GM18870 (cell line): ENCODE measurements around the gene HOXA7.

Experiments used
- ATAC-seq: cut with Tn5 transposase; IDR thresholded peaks from one replicate; pipeline ENCODE4 v1.9.1; 2021; ENCODE audit warnings: moderate library complexity; ENCODE audit not compliant: unreplicated experiment

HOXA7 gene

DNA sequence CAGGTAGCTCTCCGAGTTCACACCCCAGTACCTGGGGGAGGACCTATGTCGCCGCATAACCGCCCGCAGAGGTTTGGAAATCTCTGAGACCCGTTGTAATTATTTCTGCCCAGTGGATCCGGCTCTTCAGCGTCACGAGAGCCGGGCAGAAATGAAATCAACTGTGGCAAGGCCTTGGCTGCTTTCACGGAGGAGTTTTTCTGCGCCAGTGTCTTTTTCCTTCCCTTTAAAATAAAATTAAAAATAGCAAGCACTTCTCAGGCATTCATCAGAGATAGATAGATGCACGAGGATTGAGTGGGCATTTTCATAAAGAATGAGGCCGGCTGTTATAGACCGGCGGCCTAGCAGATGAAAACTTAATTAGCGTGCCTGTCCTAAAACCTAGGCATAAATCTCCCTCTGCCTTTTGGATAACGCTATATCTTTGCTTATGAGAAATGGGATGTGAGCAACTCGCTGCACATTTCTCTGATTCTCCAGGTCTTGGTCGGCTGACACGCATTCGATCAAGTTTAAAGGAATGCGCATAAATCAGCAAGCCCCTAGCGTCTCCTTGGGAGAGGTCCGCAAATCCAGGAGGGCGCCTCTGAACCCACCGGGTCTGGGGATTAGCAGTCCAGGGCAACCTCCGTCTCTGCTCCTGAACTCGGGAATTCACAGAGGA is 37.0 kb upstream of the HOXA7 start:
- no peak for ATAC-seq

DNA sequence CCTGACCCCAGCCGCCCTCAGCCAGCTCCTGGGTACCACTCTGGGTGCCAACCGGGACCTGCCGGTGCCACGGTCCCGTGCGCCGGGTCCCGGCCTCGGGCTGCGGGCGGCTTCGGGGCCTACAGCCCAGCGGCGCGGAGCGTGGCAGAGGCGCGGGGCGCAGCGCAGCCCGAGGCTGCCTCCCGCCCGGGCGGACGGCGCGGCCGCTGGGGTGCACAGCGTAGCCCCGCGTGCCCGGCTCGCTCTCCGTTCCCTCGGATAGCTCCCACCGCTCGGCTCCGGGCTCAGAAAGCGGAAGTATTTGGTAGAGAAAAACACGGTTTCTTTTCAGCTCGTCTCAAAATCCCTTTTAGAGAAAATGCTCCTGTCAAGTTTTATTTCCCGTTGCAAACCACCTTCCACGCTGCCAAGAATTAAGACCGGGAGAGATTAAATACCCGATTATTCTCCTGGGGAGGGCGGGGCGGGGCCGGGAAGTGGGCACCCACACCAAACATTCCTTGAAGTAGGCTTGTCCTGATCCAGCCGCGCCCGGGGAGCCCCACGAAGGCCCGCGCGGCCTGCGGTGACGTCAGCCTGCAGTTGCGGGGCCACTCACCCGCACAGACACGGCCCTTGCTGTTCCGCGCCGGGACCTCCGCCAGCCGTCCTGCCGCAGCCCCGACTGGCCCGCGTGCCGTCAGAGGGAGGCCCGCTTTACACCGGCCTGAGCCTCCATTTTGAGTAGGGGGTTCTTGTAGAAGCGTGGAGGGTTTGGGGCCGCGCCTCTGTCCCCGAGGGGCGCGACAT is 36.3 kb upstream of the HOXA7 start:
- no peak for ATAC-seq

DNA sequence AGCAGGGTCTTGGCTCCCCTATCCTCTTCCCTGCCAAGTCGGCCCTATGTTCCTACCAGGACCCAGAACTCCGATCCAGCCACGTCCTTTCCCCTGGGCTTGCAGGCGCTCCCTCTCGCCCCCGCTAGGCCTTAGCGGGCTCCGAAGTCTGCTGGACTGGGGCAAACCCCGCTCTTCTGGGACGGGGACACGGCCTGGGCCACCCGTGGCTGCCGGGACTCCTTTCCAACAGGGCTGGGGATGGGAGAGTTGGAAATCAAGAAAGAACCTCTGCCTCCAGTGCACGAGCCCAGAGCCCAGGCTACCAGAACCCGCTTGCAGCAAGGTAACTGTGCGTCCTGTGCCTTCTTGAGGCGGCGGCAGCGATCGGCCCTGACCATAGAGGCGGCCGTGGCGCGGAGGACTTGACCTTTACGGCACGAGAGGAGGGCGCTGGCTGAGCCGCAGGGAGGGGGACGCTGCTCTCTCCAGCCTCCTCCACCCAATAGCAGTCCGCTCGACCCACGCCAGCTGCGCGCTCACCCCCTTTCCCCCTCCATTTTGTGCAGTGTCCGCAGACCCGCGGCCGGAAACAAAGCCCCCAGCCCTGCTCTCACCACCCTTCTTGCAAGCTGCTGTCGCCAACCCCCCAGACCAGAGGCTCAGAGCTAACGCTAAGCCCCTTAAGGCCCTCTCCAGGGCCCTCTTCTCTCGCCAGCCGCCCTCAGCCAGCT is 35.5 kb upstream of the HOXA7 start:
- ATAC-seq: no peak

DNA sequence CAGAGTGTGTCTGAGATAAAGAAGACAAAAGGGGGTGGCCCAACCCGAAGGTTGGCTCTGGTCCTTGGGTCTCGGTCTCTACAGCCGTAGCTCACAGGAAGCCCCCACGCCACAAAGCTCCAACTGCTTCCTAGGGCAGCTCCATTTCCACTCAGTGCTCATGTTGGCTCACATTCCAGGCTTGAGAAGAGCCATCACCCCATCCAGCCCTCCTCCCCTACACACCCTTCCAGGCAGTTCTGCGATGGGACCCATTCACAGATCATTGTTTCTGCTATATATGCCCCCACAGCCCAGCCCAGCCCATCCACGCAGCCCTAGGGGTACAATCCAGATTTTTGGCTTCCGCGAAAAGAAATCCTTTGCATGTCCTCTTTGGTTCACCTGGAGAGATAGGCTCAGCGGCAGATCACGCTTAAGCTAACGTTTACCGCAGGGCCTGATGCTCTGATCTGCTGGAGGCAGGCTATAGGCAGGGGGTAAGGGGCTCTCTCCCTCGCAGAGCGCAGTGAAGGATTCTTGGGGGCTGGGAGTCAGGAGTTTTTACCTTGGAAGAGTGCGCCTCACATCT is 34.8 kb upstream of the HOXA7 start:
- no peak for ATAC-seq

DNA sequence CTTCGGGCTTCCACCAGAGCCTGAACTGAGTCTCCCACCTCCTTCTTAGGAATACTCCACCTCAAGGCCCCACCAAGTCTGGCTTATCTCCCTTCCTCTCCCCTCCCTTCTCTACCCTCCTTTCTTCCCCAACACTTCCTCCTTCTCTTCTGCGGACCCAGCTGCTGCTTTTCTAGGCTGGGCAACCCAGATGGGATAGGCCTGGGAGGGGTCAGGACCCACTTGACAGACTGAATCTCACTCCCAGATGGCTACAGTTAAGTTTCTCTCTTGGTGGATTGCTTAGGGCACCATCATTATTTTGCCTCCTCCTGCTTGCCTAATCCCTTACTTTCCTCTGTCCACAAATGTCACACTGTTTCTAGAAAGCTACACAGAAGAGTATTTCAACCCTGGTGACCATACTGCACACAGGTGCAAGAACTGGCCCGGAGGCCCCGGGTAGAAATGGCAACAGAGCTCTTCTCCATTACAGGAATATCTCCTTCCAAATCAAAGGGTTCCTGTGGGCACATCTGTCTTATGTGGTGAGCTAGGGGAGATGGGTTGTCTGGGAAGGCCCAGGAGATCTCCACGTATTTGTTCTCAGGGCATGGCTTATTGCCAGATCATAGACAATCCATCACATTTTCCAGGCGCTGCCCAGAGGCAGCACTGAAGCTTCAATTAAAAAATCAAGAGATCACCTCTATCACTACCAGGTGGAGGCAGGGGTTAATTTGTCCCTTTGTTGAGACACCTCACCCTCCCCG is 33.7 kb upstream of the HOXA7 start:
- ATAC-seq: no peak

DNA sequence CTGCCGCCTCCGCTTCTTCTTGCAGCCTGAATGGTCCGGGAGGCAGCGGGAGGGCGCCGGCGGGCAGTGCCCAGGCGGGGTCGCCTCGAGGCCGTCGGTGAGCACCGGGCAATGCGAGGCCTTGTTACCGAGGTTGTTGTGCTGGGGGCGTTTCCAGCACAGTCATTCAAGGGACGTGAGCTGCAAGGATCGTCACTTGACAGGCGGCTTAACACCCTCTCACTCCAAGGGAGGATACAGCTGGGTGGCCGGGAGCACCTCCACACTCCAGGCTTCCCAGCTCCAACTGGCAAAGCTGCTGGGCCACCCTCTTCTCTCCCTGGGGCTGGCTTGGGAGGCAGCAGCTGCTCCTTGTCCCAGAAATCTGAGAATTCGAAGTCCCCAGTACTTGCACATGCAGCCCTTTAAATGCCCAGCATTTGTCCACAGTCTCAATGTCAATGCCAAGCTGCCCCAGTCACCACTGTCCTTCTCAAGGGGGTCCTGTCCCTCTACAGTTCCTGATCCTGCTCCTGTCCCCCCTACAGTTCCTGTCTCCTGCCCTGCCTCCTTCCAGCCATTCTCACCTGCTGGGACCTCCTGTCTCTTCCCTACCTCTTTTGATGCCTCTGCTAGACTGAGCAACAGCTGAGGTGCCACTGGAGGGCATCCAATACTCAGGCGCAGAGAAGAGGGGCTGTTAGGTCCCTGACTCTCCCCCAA is 33.0 kb upstream of the HOXA7 start:
- ATAC-seq: no peak

DNA sequence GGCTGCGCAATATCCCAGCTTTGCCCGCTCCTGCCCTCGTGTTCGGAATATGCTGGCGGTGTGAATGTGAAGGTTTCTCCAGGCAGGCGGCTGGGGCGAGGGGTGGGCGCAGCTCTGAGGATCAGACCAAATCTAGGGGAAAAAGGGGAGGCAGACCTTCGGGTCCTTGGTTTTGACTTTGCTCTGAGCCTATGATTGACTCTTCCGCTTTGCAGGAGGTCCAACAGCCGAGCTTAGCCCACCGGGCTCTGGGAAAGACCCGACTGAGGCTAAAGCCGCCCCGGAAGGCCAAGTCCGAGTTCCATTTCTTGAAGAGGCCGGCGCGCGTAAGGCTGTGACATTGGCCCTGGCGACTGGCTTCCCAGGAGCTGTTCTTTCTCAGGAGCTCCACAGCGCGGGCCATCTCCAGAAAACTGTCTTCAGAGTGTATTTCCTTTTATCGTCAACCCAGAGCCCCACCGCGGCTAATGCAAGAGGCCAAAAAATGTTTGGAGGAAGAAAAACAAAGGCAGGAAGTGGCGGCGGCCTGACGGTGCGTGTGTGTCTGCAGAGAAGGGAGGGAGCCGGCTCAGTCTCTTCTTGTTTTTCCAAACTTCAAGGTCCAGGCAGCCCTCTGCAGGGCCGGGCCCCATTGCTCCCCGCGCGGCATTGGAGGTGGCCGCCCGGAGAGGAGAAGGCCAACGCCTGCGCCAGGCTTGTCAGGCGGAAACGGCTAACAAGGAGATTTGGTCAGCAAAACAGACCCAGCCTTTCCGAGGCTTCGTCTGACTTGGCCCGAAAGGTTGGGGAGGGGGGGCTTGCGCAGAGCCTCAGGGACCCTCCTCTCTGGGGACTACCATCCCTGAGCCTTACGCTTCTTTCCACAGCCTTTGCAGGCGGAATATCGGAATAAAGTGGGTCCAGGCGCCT is 32.2 kb upstream of the HOXA7 start:
- ATAC-seq: no peak

DNA sequence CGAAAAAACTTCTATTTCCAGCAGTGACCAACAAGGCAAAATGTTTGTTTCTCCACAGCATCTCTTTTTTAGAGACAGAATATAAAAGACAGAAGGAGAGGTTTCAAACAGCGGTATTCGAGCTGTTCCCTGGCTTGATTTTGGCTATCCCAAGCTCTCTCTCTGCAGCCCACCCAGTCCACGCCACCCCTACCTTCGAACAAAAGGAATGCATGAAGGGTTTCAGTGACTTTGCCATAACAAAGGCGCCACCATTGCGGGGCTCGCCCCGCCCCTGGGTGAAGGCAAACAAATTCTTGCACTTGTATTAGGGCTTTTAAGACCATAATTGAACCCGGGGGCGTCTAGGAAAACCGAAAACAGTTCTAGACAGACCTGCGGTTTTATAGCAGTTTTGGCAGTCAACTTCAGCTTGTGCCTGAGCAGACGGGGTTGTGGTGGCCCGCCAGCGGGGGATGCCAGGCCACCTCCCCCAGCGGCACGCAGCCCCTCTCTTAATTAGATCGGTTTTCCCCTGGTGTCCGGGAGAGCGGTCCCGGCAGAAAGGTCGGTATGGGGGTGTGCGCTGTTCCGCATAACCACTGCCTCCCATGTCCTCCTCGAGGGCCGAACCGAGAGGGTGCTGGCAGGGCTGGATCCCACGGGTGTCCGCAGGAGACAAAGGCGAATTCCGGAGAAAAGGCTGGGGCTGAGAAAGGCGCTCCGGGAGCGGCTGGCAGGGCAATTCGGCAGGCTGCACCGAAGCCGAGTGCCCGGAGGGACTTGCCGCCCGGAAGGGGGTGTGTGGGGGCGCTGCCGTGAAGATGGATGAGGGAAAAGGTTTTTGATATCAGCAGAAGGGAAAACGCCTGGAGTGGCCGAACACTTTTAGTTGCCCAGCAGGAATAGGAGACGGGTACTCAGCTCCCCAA is 31.3 kb upstream of the HOXA7 start:
- ATAC-seq: no peak

DNA sequence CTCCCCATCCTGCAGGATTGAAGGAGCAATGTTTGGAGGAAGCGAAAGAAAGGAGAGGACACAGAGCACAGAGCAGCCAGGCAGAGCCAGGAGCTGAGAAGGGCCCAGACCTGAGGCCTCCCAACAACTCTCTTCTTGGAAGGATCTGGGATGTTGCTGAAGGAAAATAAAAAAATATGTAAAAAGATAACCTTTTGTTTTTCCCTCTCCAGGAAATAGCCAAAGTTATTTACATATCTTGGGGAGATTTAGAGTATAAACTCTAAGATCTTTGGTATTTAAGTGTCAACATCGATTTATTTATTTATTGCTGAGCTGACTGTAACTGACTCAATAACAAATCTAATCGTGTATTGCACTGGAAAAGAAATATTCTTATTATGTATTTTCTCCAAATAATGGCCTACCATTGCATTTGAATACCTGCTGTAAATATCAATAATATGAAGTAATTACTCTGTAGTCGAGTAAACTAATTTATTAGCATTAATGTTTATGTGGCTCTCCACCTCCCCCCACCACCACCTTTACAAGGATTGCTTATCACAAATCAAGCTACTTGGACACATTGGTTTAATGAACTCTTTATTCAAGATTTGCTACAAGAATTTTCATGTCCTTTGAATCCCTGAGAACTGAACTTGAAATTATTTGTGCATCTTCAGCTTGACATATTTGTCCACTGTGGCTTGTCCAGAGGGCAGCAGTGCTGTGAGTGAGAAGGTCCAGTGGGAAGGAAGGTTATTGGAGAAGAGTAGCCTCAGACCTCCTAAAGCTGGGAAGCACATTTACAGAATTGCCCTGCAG is 30.4 kb upstream of the HOXA7 start:
- ATAC-seq: no peak

DNA sequence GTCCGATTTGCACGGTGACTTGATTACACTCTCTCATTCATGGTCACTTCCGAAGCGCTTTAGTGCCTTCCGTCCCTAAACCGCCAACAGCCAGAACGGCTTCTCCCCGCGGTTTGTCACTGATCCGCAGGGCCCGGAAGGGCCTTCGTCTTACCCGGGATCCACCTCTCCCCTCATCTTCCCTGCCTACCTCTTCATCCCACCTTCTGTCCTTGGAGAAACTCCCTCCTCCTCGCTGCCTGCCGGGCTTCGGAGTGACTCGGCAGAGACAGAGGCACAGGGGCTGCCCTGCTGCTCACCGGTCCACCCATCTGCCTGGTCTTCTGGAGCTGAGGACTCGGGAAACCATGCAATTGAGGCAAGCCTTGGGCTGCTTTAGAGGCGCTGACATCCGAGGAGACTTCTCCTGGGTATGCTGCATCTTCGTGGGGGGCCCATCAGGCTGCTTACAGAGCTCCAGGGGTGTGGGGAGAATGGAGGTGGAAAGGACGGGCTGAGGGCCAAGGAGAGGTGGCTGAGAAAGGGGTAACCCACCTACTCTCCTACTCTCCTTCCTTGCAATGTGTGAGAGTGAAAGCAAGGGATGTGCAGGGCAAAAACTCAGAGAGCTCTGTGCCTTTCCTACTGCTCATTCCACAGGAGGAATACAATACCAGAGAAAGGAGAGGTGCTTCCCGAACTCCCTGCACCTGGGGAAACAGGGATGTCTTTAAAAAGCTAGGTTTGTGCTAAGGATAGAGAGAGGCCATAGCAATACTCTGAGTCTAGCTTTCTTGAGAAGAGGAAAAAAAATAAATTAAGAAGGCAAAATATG is 29.6 kb upstream of the HOXA7 start:
- ATAC-seq: no peak

DNA sequence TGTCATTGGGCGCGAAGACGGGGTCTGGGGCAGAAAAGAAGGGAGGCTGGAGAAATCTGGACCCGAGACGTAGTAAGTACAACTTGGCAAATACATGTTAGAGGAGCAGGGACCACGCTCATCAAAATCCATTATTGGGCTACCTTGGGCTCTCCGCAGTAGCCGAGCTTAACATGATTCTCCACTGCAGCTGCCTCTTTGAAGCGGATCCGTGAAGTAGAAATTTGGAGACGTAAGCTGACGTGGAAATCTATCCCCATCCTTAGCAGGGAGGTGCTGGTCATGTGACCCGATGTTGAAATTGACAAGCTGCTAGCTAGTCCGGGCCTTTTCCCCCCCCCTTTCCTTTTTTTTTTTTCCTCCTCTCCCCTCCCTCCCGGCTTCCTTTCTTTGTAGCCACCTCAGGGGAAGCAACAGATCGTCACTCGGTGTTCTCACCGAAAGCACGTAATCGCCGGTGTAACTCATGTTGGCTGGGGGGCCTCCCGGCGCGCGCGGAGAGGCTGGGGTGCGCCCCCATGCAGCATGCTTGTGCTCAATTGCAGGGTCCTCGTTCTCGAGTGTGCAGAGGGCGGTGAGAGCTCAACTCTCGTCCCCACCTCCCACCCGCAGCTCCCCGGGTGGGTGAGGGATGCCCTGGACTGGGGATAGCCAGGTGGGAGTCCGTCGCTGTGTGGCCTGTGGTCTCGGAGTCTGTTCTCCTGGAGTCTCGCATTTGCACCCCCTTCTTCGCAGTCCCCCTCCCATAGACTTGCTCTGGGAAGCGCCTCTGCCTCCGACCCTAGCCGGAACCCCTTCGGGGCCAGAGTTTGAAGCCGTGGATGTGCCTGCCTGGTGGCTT is 28.8 kb upstream of the HOXA7 start, which contains the start of gene HOXA11:
Gene HOXA11 (minus strand): TSS at position 220 of the 841 bp plus-strand sequence. CDS start 88 bp downstream, at position 132.
- ATAC-seq: no peak

DNA sequence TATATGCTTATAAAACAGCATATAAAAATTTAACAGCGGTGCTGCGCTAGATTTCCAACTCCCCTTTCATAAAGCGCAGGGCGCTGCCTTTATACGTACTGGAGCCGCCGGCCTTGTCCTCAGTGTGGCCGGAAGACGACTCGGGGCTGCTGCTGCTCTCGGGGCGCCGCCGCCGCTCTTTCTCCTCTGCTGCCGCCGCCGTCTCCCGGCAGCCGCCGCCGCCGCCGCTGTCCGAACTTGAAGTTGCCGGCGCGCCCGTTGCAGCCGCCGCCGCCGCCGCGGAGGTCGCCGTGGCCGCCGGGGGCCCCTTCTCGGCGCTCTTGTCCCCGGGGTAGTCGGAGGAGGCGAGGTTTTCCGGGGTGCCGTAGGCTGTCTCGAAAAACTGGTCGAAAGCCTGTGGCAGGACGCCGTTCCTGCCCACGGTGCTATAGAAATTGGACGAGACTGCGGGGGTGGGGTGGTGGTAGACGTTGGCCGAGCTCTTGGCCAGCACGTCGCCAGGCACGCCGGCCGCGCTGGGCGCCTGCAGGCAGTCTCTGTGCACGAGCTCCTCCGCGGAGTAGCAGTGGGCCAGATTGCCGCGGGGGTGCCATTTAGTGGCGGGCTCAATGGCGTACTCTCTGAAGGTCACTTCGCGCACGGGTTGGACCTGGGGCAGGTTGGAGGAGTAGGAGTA is 28.0 kb upstream of the HOXA7 start:
- ATAC-seq: no peak

DNA sequence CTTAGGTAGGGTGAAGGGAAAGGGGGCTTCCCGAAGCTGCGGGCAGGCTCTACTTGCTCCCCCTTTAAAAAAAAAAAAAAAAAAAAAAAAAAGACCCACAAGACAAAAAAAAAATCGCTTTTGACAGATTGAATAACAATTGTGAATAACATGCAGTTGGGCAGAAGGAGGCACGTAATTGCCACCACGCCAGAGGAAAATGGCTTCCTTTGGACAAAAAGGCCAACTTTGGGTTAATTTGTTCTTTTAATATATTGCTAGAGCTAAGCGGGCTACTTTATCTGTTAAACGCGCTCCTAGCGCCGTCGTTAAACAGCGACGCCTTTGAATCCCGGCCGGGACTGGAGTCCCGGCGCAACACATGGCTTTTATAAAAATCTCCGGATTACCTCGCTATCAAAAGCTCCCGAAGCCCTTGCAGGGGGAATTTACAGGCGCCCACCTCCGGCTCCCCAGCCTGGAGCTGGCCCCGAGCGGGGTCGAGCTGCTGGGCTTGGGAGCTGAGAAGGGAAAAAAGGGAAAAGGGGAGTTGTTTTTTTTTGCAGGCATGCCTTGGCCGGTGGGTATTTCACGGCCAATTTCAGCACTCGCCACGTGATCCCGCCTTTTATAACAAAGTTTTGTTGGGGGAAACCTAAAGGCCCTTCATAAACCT is 27.3 kb upstream of the HOXA7 start:
- no peak for ATAC-seq

DNA sequence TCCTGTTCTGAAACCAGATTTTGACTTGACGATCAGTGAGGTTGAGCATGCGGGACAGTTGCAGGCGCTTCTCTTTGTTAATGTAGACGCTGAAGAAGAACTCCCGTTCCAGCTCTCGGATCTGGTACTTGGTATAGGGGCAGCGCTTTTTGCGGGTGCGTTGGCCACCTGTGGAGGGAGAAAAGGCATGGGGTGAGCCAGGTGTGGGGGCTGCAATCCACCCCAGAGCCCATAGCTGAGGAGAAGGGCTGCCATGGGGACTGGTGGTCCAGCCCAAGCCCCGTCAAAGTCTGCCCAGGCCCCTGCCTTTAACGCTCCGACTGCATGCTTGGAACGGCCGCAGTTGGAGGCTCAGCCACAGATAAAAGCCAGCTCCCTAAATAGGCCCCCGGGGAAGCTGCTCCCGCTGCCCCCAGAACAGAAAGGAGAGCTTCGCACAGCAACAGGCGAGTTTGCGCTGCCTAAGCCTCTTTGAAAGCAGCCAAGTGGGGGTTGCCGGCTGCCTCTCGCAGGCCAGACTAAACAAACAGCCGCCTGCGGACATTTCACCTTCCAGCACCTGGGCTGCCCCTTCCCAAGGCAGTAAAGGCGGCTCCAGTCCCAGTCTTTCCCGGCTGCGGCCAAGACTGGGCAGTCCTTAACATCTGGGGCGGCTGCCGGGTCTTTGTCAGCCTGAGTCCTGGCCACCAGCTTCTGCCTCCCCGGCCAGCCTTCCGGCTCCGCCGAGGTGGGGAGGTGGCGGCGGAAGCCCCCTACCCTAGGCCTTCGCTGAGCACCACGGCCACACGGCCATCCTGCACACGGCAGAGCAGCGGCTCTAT is 26.6 kb upstream of the HOXA7 start:
- no peak for ATAC-seq
